GM19240 (cell line): ENCODE measurements around the gene LRRC63.
"Not testable (repeated sequence)": the region's sequence is repeated elsewhere in the genome, so short reads cannot be mapped to it uniquely, and the experiment has no call there.

Experiments used
- DNase-seq: peaks from one replicate; pipeline ENCODE4 v3.0.0; 2011; ENCODE audit warnings: low spot score; ENCODE audit not compliant: insufficient read length

The LRRC63 gene

GRCh38 chr13:46181840-46182490 lies 29.8 kb upstream of the LRRC63 start, which contains the start of gene LCP1:
TSS of gene LCP1 (minus strand) at chr13:46182177. CDS start at chr13:46159662, 22,515 bp downstream.
- DNase-seq: no peak

GRCh38 chr13:46182491-46182877 lies 29.2 kb upstream of the LRRC63 start:
- no peak for DNase-seq

GRCh38 chr13:46183018-46183946 lies 28.4 kb upstream of the LRRC63 start:
- DNase-seq: no peak

- peak; percentile 53 for DNase-seq
These were observed 27.4 kb upstream of the LRRC63 start for GRCh38 chr13:46184277-46184699.

GRCh38 chr13:46185634-46186033 lies 26.1 kb upstream of the LRRC63 start:
- DNase-seq: no peak

GRCh38 chr13:46192412-46192811 lies 19.3 kb upstream of the LRRC63 start:
- DNase-seq: no peak

- DNase-seq: no peak
These were observed 16.7 kb upstream of the LRRC63 start for GRCh38 chr13:46195016-46195415.

GRCh38 chr13:46197299-46198048 lies 14.3 kb upstream of the LRRC63 start:
- no peak for DNase-seq

- DNase-seq: no peak
These were observed 13.0 kb upstream of the LRRC63 start for GRCh38 chr13:46198696-46199193.

- no peak for DNase-seq
These were observed 9.4 kb upstream of the LRRC63 start for GRCh38 chr13:46202188-46202795.

- DNase-seq: no peak
These were observed 8.8 kb upstream of the LRRC63 start for GRCh38 chr13:46202966-46203365.

- no peak for DNase-seq
These were observed 5.6 kb upstream of the LRRC63 start for GRCh38 chr13:46206143-46206542.

- DNase-seq: no peak
These were observed 3.9 kb upstream of the LRRC63 start for GRCh38 chr13:46207828-46208227.

GRCh38 chr13:46210362-46211083 lies 1.2 kb upstream of the LRRC63 start:
- DNase-seq: no peak

GRCh38 chr13:46211116-46211482 lies 629 bp upstream of the LRRC63 start:
- no peak for DNase-seq

GRCh38 chr13:46213242-46213641 lies 1.5 kb downstream of the LRRC63 start:
- DNase-seq: no peak

GRCh38 chr13:46214741-46215140 lies 3.0 kb downstream of the LRRC63 start:
- not testable (repeated sequence) for DNase-seq

- DNase-seq: not testable (repeated sequence)
These were observed 8.5 kb downstream of the LRRC63 start for GRCh38 chr13:46220234-46220633.

GRCh38 chr13:46229251-46229650 lies 17.5 kb downstream of the LRRC63 start:
- no peak for DNase-seq

- no peak for DNase-seq
These were observed 20.6 kb downstream of the LRRC63 start for GRCh38 chr13:46232281-46232680.

- DNase-seq: no peak
These were observed 23.6 kb downstream of the LRRC63 start for GRCh38 chr13:46235286-46235685.
